Heart left ventricle (tissue), 13 donors: ENCODE data around the gene NAPSA.

Experiments
- POLR2A ChIP-seq, 2 donors: fragments of 450-650 bp; IDR thresholded peaks; one replicate each; pipeline ENCODE4 v1.6.1; 2017; ENCODE audit warnings: antibody characterized with exemption in 2 of 2, mild to moderate bottlenecking in 2 of 2, moderate library complexity in 2 of 2
- TF ChIP-seq, protein P1 (sequence below), 12 donors: fragments of 200-600 bp; sonication (generic) in 4 of 12; IDR thresholded peaks; one replicate each; pipeline versions ENCODE4 v1.5.0 to v1.8.0; 2018 to 2022; ENCODE audit warnings: antibody characterized with exemption in 12 of 12, mild to moderate bottlenecking in 5 of 12
- donor health status: ischemic (EF 13 %, LVEDD 7.1; RV severe dilation, severe dysfunction).
- donor health status: DM: no; HTN: yes; CAD: no.
- donor health status: DM: no; HTN: no; CAD: no.
- donor health status: ischemic (EF 25% LVEDD 6.9; RV normal size, moderate dysfunction).
- donor health status: ischemic (EF 25% LVEDD 5.7; RV mildly dilated, moderate dysfunction).
- donor health status: ischemic (EF 35%, LVEDD 5.7; RV mildly dilated, moderate dysfunction).
- donor health status: nonischemic (EF 11% LVEDD 7.7; RV severe dilation, severe dysfunction).
- donor health status: DM: yes; HTN: yes; CAD: no.
- donor health status: PGD.
- donor health status: ischemic (EF 29% LVEDD 5.4; RV normal size, mild dysfunction).
- donor health status: nonischemic (EF 23%, LVEDD 6.1; RV moderate dilation, normal function).

DNA sequence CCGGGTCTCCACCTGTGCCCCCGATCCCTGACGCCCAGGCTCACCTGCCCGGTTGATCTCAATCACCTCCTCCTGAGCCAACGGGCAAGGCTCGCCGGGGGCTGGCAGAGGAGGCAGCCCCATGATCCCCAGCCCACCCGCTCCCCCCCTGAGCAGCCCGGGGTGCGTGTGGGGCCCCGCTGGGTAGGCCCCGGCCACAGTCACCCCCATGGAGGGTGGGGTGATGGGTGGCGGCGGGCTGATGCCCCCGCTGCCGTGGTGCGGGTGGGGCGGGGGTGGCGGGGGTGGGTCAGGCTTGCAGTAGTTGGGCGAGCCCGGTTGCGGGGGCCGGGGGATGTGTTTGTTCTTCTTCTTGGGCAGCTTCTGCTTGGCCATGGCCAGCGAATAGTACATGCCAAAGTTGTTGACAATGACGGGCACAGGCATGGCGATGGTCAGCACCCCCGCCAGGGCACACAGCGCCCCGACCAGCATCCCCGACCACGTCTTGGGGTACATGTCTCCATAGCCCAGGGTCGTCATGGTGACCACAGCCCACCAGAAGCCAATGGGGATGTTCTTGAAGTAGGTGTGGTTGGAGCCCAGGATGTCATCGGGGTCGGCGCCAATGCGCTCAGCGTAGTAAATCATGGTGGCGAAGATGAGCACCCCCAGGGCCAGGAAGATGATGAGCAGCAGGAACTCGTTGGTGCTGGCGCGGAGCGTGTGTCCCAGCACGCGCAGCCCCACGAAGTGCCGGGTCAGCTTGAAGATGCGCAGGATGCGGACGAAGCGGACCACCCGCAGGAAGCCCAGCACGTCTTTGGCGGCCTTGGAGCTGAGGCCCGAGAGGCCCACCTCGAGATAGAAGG is 42.3 kb downstream of the NAPSA start:
- no peak for TF ChIP-seq POLR2A (IDR thresholded peaks at IDR 0.05)
- TF ChIP-seq, protein P1, sequence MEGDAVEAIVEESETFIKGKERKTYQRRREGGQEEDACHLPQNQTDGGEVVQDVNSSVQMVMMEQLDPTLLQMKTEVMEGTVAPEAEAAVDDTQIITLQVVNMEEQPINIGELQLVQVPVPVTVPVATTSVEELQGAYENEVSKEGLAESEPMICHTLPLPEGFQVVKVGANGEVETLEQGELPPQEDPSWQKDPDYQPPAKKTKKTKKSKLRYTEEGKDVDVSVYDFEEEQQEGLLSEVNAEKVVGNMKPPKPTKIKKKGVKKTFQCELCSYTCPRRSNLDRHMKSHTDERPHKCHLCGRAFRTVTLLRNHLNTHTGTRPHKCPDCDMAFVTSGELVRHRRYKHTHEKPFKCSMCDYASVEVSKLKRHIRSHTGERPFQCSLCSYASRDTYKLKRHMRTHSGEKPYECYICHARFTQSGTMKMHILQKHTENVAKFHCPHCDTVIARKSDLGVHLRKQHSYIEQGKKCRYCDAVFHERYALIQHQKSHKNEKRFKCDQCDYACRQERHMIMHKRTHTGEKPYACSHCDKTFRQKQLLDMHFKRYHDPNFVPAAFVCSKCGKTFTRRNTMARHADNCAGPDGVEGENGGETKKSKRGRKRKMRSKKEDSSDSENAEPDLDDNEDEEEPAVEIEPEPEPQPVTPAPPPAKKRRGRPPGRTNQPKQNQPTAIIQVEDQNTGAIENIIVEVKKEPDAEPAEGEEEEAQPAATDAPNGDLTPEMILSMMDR (IDR thresholded peaks at IDR 0.05), result no peak
